WERI-Rb-1 (cell line): ENCODE data around the gene ARL11.

Experiments
- DNase-seq: peaks from one replicate; pipeline ENCODE4 v3.0.0-alpha.2; 2020
- H3K27ac ChIP-seq: fragments of 250-450 bp; sonication (Bioruptor Pico); 2 replicates; pipeline ENCODE4 v1.5.1; 2020; ENCODE audit warnings: mild to moderate bottlenecking, moderate library complexity
- H3K27me3 ChIP-seq: fragments of 250-450 bp; sonication (Bioruptor Pico); 2 replicates; pipeline ENCODE4 v1.5.1; 2021; ENCODE audit warnings: mild to moderate bottlenecking, low read depth, moderate library complexity; ENCODE audit not compliant: insufficient read depth, severe bottlenecking
- H3K36me3 ChIP-seq: fragments of 250-450 bp; sonication (Bioruptor Pico); 2 replicates; pipeline ENCODE4 v1.5.1; 2020; ENCODE audit warnings: mild to moderate bottlenecking, moderate library complexity
- H3K4me3 ChIP-seq: 2 replicates; pipeline ENCODE4 v1.5.1; 2011; ENCODE audit warnings: low read depth, mild to moderate bottlenecking, control low read depth, low read length
- H3K9me3 ChIP-seq: fragments of 250-450 bp; sonication (Bioruptor Pico); 2 replicates; pipeline ENCODE4 v1.5.1; 2021; ENCODE audit warnings: mild to moderate bottlenecking, moderate library complexity; ENCODE audit not compliant: severe bottlenecking
- TF ChIP-seq, protein P1 (sequence below): IDR thresholded peaks from 2 replicates; pipeline ENCODE4 v1.5.1; 2011; ENCODE audit warnings: low read depth, mild to moderate bottlenecking, control low read depth, inconsistent platforms, low read length

Gene ARL11

DNA sequence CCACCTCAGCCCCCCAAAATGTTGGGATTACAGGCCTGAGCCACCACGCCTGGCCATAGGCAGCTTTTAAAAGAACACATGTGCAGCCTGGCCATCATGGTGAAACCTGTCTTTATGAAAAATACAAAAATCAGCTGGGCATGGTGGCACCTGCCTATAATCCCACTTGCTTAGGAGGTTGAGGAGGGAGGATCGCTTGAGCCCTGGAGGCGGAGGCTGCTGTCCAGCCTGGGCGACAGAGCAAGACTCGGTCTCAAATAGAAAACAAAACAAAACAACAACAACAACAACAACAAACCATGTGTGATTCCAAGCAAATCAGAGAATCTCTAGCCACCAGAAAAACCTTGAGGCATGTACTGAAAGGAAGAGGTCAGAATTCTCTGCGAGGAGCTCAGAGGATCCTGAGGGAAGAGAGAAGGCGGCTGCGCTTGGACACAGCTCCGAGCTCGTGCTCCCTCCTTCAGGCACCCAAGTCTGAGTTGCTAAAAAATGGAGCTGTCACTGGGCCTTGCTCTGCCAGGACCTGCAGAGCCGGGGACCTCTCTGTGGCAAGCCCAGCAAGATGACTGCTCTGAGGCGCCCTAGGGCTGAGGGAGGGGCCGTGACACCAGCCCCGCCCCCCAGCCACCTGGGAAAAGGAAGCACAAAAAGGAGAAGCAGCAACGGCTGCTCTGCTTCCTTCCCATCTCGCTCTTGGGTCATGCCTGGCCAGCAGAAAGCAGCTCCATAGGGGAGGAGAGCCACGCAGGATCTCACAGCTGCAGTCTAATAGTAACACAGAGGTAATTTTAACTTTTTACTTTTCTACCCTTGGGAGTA, at the start of gene ARL11:
Gene ARL11, plus strand, starts transcription at position 677 of the 822 bp plus-strand sequence. CDS start 1,941 bp downstream, outside the sequence.
- Histone ChIP-seq H3K36me3 (no peaks in the 10 kb centered on the region), H3K27ac (no peak within 1 kb of the TSS), H3K4me3 (no peak within 1 kb of the TSS), H3K27me3 (no peaks in the 10 kb centered on the region), H3K9me3 (no peaks in the 10 kb centered on the region)
- no peak for DNase-seq
- TF ChIP-seq, protein P1, sequence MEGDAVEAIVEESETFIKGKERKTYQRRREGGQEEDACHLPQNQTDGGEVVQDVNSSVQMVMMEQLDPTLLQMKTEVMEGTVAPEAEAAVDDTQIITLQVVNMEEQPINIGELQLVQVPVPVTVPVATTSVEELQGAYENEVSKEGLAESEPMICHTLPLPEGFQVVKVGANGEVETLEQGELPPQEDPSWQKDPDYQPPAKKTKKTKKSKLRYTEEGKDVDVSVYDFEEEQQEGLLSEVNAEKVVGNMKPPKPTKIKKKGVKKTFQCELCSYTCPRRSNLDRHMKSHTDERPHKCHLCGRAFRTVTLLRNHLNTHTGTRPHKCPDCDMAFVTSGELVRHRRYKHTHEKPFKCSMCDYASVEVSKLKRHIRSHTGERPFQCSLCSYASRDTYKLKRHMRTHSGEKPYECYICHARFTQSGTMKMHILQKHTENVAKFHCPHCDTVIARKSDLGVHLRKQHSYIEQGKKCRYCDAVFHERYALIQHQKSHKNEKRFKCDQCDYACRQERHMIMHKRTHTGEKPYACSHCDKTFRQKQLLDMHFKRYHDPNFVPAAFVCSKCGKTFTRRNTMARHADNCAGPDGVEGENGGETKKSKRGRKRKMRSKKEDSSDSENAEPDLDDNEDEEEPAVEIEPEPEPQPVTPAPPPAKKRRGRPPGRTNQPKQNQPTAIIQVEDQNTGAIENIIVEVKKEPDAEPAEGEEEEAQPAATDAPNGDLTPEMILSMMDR = no peak

DNA sequence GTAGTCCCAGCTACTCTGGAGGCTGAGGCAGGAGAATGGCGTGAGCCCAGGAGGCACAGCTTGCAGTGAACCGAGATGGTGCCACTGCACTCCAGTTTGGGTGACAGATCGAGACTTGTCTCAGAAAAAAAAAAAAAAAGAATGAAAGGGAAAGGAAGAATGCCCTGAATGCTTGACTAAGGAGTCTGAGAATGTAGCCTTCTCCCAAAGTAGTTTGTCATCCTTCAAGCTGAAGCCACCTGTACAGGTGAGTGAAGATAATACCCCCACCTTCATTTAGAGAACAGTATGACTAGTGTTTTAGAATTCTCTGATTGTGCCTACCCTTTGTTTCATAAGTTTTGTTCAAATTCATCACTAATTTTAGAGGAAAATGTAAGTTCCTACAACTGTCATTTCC, 48.8 kb upstream of the ARL11 start:
- Histone ChIP-seq H3K27ac (no peak overlapping the region), H3K9me3 (no peaks in the 10 kb centered on the region), H3K27me3 (no peaks in the 10 kb centered on the region), H3K4me3 (no peak overlapping the region), H3K36me3 (peaks cover 18% of the 10 kb centered on the region)
- TF ChIP-seq, protein P1 = no peak
- DNase-seq = no peak

DNA sequence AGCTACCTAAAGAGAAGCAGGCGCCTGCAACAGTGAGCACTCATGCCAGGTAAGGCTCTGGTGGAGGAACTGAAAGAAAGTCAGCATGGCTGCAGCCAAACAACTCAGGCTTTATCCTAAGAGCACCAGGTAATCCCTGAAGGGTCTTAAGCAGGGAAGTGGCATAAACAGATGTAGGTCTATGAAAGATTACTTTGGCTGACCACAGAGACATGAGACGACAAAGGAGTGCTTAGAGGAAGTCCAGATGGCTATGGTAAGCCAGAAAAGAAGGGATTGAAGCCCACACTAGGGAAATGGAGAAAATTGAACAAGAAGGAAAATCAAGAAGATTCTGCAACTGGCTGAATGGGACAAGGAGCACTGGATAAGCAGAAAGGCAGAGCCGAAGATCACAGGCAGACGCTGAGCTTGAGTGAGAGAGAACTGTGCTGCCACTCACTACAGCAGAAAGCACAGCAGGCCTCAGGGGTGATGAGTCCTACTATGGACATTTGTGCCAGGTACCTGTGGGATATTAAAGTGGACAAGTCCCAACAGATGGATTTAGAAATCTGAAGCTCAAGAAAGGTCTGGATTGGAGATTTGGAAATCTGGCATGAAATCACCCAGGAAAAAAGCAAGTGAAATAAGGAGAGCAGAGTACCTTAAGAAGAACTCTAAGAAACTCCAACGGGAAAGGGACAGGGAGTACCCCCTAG, 47.2 kb upstream of the ARL11 start:
- Histone ChIP-seq H3K27ac (peak overlapping the region; percentile 94), H3K9me3 (no peaks in the 10 kb centered on the region), H3K36me3 (peaks cover 18% of the 10 kb centered on the region), H3K27me3 (no peaks in the 10 kb centered on the region), H3K4me3 (peak overlapping the region; percentile 9)
- TF ChIP-seq, protein P1 = no peak
- DNase-seq = peak; percentile 51

DNA sequence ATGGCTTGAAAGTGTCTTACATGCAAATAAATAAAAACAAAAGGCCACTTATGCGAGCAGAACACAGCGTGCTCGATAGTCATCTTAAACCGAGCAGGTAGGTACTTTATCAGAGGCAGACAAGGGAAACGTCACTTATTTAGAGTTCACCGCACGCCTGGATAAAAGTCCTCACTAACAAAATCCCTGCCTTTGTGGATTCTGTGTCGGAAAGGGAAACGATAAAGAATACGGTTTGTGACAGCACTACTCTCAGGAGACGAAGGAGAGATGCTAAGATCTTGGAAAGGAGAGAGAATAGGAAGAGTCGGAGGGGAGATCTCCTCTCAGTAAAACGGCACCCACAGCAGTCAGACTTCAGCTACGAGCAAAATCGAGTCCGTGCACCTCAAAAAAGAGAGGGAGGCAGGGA, 43.5 kb upstream of the ARL11 start:
- DNase-seq = no peak
- TF ChIP-seq, protein P1 = no peak
- H3K4me3 ChIP-seq = peak overlapping the region; percentile 64
- no peaks in the 10 kb centered on the region for H3K9me3 ChIP-seq
- H3K36me3 ChIP-seq = peaks cover 11% of the 10 kb centered on the region
- peak overlapping the region; percentile 91 for H3K27ac ChIP-seq
- H3K27me3 ChIP-seq = no peaks in the 10 kb centered on the region

DNA sequence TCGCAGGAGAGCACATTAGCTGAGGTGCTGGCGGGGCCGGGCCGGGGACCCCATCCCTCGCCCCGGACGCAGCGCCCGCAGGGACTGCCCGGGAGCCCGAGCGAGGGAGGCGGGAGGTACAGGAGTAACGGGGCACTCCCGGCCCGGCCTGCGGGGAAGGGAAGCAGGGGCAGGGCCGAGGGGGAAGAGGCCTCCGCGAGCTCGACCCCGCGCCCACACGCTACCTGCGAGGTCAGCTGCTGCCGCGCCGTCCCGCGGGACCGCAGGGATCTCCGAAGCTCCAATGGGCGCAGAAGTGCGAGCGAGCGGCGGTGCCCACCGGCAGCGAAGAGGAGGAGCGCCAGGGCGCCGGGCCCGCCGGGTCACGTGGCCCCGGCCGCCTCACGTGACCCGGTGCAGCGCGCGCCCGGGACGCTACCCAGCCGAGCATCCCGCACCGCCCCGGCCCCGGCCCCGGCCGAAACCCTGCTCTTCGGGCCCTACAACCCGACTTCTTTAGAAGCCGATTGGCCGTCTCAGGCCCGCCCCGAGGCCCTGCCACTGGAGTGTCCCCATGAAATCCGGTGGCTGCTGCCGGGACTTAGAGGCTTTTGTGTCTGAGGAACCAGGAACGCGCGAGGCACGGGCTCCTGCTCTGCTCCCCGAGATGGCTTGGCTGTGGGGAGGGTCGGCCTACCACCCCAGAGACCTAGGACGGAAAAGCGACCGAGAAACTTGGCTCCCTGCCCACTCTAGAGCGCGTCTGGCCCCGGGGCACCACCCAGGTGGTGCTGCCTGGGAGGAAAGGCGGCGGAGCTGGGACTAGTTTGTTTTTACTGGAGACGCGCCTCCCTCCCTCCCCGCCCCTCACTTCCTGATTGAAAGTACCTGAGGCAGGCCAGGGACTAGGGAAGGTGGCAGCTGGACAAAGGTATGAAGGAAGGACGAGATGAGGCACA, 42.8 kb upstream of the ARL11 start, which contains the start of gene RCBTB1:
Gene RCBTB1, minus strand, starts transcription at position 339 of the 938 bp plus-strand sequence. CDS start 18,279 bp downstream, outside the sequence.
- DNase-seq = peak; percentile 49
- Histone ChIP-seq H3K27me3 (no peaks in the 10 kb centered on the region), H3K4me3 (peak within 1 kb of the TSS; percentile 64), H3K36me3 (peaks cover 5% of the 10 kb centered on the region; the same call in 1 of the 2 replicates), H3K9me3 (no peaks in the 10 kb centered on the region), H3K27ac (peak within 1 kb of the TSS; percentile 91)
- TF ChIP-seq, protein P1 = no peak
